Natural killer cell treated with Interleukin-12 subunit alpha and Interleukin-12 subunit beta and Interleukin-15 and Interleukin-18, amount 100 ng/mL, for 72 hours (primary cell): ENCODE measurements around the gene TMEM253. TPM values are rescaled to one million over a fixed set of nuclear protein-coding genes. Genes with fewer than 3 reads are reported as not detected.

ENCODE experiments used
- ATAC-seq, 2 donors: fragments of 150-1000 bp; cut with Tn5 transposase in 1 of 2; sonication (Bioruptor Pico), chemical (Tn5 transposase) in 1 of 2; 2 replicates each; pipeline ENCODE4 v1.10.0; 2021
- DNase-seq: peaks from one replicate; pipeline ENCODE4 v3.0.0; 2022; ENCODE audit warnings: low spot score
- H3K27ac Mint-ChIP-seq, 2 donors: 1 replicate in 1 of 2; 2 replicates in 1 of 2; pipeline ENCODE4 v1.8.0; 2022; ENCODE audit warnings: mixed read lengths in 2 of 2, mild to moderate bottlenecking in 1 of 2, moderate library complexity in 1 of 2
- H3K27me3 Mint-ChIP-seq, 2 donors: 1 replicate in 1 of 2; 2 replicates in 1 of 2; pipeline ENCODE4 v1.8.0; 2022; ENCODE audit warnings: mixed read lengths in 2 of 2
- H3K36me3 Mint-ChIP-seq: one replicate; pipeline ENCODE4 v1.8.0; 2022; ENCODE audit warnings: mixed read lengths
- H3K4me1 Mint-ChIP-seq, 2 donors: 1 replicate in 1 of 2; 2 replicates in 1 of 2; pipeline ENCODE4 v1.8.0; 2022; ENCODE audit warnings: low read depth in 2 of 2, mixed read lengths in 2 of 2, mild to moderate bottlenecking in 1 of 2
- H3K4me3 Mint-ChIP-seq: one replicate; pipeline ENCODE4 v1.8.0; 2022; ENCODE audit warnings: mixed read lengths
- H3K9me3 Mint-ChIP-seq: 2 replicates; pipeline ENCODE4 v1.8.0; 2022; ENCODE audit warnings: mixed read lengths
- total RNA-seq, 2 donors: library from RNA; stranded (reverse); gene quantifications; one replicate each; pipeline ENCODE4 v1.2.3, GENCODE V29; 2022

Gene TMEM253
- total RNA-seq, 2 donors from 2014 or later = not detected

GRCh38 chr14:21090194-21090939 is 10.5 kb upstream of the TMEM253 start:
- Mint-ChIP-seq H3K36me3 (no peaks in the 10 kb centered on the region), H3K27me3 (no peaks in the 10 kb centered on the region), H3K27ac (no peak overlapping the region), H3K4me3 (no peak overlapping the region), H3K4me1 (peaks cover 27 to 28% of the 10 kb centered on the region in 2 donors), H3K9me3 (no peaks in the 10 kb centered on the region)
- DNase-seq (no peak), ATAC-seq (no peak)

- peaks cover 23 to 24% of the 10 kb centered on the region in 2 donors for H3K4me1 Mint-ChIP-seq
- no peak overlapping the region for H3K4me3 Mint-ChIP-seq
- ATAC-seq (no peak), DNase-seq (no peak)
- H3K27me3 Mint-ChIP-seq = no peaks in the 10 kb centered on the region
- no peaks in the 10 kb centered on the region for H3K9me3 Mint-ChIP-seq
- no peak overlapping the region for H3K27ac Mint-ChIP-seq
- H3K36me3 Mint-ChIP-seq = no peaks in the 10 kb centered on the region
Observed at GRCh38 chr14:21090940-21091663, 9.8 kb upstream of the TMEM253 start.

- Mint-ChIP-seq H3K4me1 (peaks cover 19 to 20% of the 10 kb centered on the region in 2 donors), H3K36me3 (no peaks in the 10 kb centered on the region), H3K4me3 (no peak overlapping the region), H3K27me3 (no peaks in the 10 kb centered on the region), H3K27ac (no peak overlapping the region), H3K9me3 (no peaks in the 10 kb centered on the region)
- ATAC-seq = no peak
- DNase-seq = no peak
Observed at GRCh38 chr14:21091821-21092272, 9.0 kb upstream of the TMEM253 start.

- Mint-ChIP-seq H3K27ac (no peak overlapping the region), H3K27me3 (no peaks in the 10 kb centered on the region), H3K9me3 (no peaks in the 10 kb centered on the region), H3K4me1 (peaks cover 19 to 22% of the 10 kb centered on the region in 2 donors), H3K4me3 (no peak overlapping the region), H3K36me3 (no peaks in the 10 kb centered on the region)
- peak; percentile 94 for ATAC-seq
- peak; percentile 85 for DNase-seq
Observed at GRCh38 chr14:21092273-21093011, 8.4 kb upstream of the TMEM253 start.

- DNase-seq (no peak), ATAC-seq (no peak)
- Mint-ChIP-seq H3K9me3 (no peaks in the 10 kb centered on the region), H3K27ac (no peak overlapping the region), H3K27me3 (no peaks in the 10 kb centered on the region), H3K4me3 (no peak overlapping the region), H3K36me3 (no peaks in the 10 kb centered on the region), H3K4me1 (peaks cover 14 to 17% of the 10 kb centered on the region in 2 donors)
Observed at GRCh38 chr14:21093018-21093417, 7.8 kb upstream of the TMEM253 start.

- no peak overlapping the region for H3K27ac Mint-ChIP-seq
- H3K9me3 Mint-ChIP-seq = no peaks in the 10 kb centered on the region
- H3K27me3 Mint-ChIP-seq = no peaks in the 10 kb centered on the region
- H3K36me3 Mint-ChIP-seq = no peaks in the 10 kb centered on the region
- H3K4me1 Mint-ChIP-seq = peaks cover 16 to 21% of the 10 kb centered on the region in 2 donors
- no peak overlapping the region for H3K4me3 Mint-ChIP-seq
- ATAC-seq (no peak), DNase-seq (no peak)
Observed at GRCh38 chr14:21093769-21094681, 6.8 kb upstream of the TMEM253 start.

GRCh38 chr14:21095430-21096205 is 5.2 kb upstream of the TMEM253 start:
- ATAC-seq (no peak), DNase-seq (no peak)
- no peaks in the 10 kb centered on the region for H3K27me3 Mint-ChIP-seq
- no peaks in the 10 kb centered on the region for H3K36me3 Mint-ChIP-seq
- no peak overlapping the region for H3K27ac Mint-ChIP-seq
- no peak overlapping the region for H3K4me3 Mint-ChIP-seq
- no peaks in the 10 kb centered on the region for H3K9me3 Mint-ChIP-seq
- H3K4me1 Mint-ChIP-seq = peaks cover 23 to 31% of the 10 kb centered on the region in 2 donors

GRCh38 chr14:21096438-21096837 is 4.4 kb upstream of the TMEM253 start:
- Mint-ChIP-seq H3K36me3 (no peaks in the 10 kb centered on the region), H3K9me3 (no peaks in the 10 kb centered on the region), H3K27ac (no peak overlapping the region), H3K4me3 (peak overlapping the region; percentile 58), H3K4me1 (peaks cover 21 to 36% of the 10 kb centered on the region in 2 donors), H3K27me3 (no peaks in the 10 kb centered on the region)
- no peak for DNase-seq
- ATAC-seq = no peak

- H3K4me1 Mint-ChIP-seq = peaks cover 21 to 41% of the 10 kb centered on the region in 2 donors
- H3K27ac Mint-ChIP-seq = peak overlapping the region in 1 of 2 donors; percentile 49
- no peak for ATAC-seq
- no peaks in the 10 kb centered on the region for H3K36me3 Mint-ChIP-seq
- peak overlapping the region; percentile 58 for H3K4me3 Mint-ChIP-seq
- no peaks in the 10 kb centered on the region for H3K9me3 Mint-ChIP-seq
- peaks cover 0 to under 1% of the 10 kb centered on the region in 2 donors for H3K27me3 Mint-ChIP-seq
- no peak for DNase-seq
Observed at GRCh38 chr14:21096978-21097635, 3.8 kb upstream of the TMEM253 start.

- Mint-ChIP-seq H3K4me3 (peak overlapping the region; percentile 58), H3K4me1 (peaks cover 23 to 42% of the 10 kb centered on the region in 2 donors), H3K27ac (peak overlapping the region in 1 of 2 donors; percentile 49), H3K27me3 (peaks cover 0 to 3% of the 10 kb centered on the region in 2 donors), H3K36me3 (no peaks in the 10 kb centered on the region), H3K9me3 (no peaks in the 10 kb centered on the region)
- no peak for DNase-seq
- no peak for ATAC-seq
Observed at GRCh38 chr14:21097636-21098075, 3.2 kb upstream of the TMEM253 start.

GRCh38 chr14:21098076-21098891 is 2.6 kb upstream of the TMEM253 start, which contains the start of gene ZNF219:
ZNF219 (minus strand) TSS chr14:21098655; CDS start chr14:21093591, 5,064 bp downstream.
- H3K9me3 Mint-ChIP-seq = no peaks in the 10 kb centered on the region
- peaks cover 0 to 3% of the 10 kb centered on the region in 2 donors for H3K27me3 Mint-ChIP-seq
- DNase-seq (no peak), ATAC-seq (peak; percentile 72 to 80)
- peaks cover 23 to 40% of the 10 kb centered on the region in 2 donors for H3K4me1 Mint-ChIP-seq
- H3K27ac Mint-ChIP-seq = peak within 1 kb of the TSS; percentile 73 to 90
- H3K36me3 Mint-ChIP-seq = no peaks in the 10 kb centered on the region
- H3K4me3 Mint-ChIP-seq = peak within 1 kb of the TSS; percentile 93
